Right ventricle myocardium superior (tissue), 1 donor: ENCODE results near the gene ADGRD1. TPM values are rescaled to one million over a fixed set of nuclear protein-coding genes. Genes with fewer than 3 reads are reported as not detected.

Experiments used
- ATAC-seq: fragments of 200-7000 bp; cut with Tn5 transposase; one replicate; pipeline ENCODE4 v1.9.1; 2020; ENCODE audit warnings: mild to moderate bottlenecking; ENCODE audit not compliant: poor library complexity
- DNase-seq: peaks from one replicate; pipeline ENCODE4 v3.0.0-alpha.2; 2020
- intact Hi-C: fragments of 100-400 bp; cut with DNase I; formaldehyde crosslinking; loops from one replicate; pipeline ENCODE4 v1.11.2; 2022
- total RNA-seq: library from RNA; stranded (reverse); fragmentation: NEBNext Ultra II Directional; extraction: Animal tissue kit (Norgen Biotek cat#: 25700); gene quantifications from one replicate; pipeline ENCODE4 v1.2.1, GENCODE V29; 2021
- donor health status: DM: no; HTN: yes; CAD: no; lungs with severe emphysema.

Gene ADGRD1
- total RNA-seq, 1 donor from 2014 or later, result 86.1 TPM

- DNase-seq (peak; percentile 28), ATAC-seq (no peak)
- intact Hi-C loops, result no loop called here
Observed at GRCh38 chr12:131085816-131086591, 132.3 kb downstream of the ADGRD1 start.

- ATAC-seq, result no peak
- intact Hi-C loops, result no loop called here
Observed at GRCh38 chr12:131087302-131087818, 133.7 kb downstream of the ADGRD1 start.

DNA sequence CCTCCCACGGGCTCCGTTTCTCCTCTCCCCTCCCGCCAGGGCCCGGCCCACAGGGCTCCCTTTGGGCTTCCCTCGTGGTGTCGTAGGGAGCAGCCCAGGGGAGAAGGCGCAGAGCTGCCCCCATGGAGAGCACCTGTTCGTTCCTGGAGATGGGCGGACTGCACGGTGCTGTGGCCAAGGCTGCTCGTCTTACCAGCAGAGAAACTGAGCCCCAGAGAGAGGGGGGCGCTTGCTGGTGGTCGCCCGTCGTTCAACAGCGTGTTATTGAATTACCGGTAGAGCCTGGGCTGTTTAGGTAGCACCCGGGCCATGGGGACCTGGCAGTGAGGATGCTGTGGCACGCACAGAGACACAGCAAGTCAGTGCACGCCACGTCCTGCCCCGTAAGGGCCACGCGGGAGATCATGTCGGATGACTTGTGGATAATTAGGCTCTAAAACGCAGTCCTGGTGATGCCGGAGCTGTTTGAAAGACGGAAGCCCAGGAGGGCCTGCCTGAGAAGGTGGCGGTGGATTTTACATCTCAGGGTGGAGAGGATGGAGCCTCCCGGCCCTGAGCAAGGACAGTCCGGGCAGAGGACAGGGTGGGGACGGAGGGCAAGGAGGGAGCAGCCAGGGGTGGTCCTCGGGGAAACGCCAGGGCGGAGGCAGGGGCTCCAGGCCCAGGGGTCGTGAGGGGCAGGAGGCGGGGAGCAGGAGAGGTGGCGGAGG lies 134.4 kb downstream of the ADGRD1 start:
- DNase-seq, result peak; percentile 31
- intact Hi-C loops, result no loop called here
- no peak for ATAC-seq

More at GRCh38 chr12:131087302-131087818, 133.7 kb downstream of the ADGRD1 start:
- peak; percentile 28 for DNase-seq

DNA sequence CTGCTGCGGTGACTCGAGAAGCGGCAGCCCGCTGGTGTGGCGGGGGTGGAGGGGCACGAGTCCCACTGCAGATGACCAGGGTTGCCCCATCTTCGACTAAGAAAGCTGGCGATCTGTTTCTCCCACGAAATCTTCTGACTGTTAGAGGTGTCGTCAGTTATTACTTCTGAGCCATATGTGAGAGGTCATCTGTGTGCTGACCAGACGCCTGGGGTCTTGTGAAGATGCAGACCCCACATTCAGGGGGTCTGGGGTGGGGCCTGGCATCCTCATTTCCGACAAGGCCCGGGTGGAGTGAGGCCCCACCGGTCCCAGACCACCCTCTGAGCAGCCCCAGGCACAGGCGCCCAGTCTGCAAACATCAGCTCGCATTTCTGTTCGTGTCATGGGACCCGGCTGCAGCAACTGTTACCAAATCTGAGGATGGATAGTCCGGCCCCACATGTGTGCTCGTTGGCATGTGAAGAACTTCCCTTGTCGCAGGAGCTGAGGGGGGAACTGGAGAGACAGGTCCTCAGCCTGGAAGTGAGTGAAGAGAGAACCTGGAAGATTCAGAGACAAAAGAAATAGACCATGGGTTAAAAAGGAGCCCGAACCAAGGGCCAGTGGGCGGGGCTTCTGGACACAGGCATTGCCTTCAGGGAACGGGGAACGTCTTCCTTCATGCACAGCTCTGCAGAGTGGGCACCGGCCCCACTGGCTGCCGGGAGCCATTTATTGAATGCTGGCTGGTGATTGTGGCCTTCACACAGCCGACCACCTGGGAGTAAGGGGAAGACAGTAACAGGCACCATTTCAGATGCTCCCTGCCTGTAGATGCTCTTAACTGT lies 135.2 kb downstream of the ADGRD1 start:
- peak; percentile 38 for DNase-seq
- intact Hi-C loops, result no loop called here
- no peak for ATAC-seq

GRCh38 chr12:131089531-131090273 lies 136.0 kb downstream of the ADGRD1 start:
- ATAC-seq (no peak), DNase-seq (peak; percentile 29)
- intact Hi-C loops, result no loop called here

- ATAC-seq, result no peak
- intact Hi-C loops, result no loop called here
- DNase-seq, result peak; percentile 34
Observed at GRCh38 chr12:131090274-131091210, 136.8 kb downstream of the ADGRD1 start.

- intact Hi-C loops, result no loop called here
- DNase-seq (peak; percentile 19), ATAC-seq (no peak)
Observed at GRCh38 chr12:131091413-131091975, 137.8 kb downstream of the ADGRD1 start.

DNA sequence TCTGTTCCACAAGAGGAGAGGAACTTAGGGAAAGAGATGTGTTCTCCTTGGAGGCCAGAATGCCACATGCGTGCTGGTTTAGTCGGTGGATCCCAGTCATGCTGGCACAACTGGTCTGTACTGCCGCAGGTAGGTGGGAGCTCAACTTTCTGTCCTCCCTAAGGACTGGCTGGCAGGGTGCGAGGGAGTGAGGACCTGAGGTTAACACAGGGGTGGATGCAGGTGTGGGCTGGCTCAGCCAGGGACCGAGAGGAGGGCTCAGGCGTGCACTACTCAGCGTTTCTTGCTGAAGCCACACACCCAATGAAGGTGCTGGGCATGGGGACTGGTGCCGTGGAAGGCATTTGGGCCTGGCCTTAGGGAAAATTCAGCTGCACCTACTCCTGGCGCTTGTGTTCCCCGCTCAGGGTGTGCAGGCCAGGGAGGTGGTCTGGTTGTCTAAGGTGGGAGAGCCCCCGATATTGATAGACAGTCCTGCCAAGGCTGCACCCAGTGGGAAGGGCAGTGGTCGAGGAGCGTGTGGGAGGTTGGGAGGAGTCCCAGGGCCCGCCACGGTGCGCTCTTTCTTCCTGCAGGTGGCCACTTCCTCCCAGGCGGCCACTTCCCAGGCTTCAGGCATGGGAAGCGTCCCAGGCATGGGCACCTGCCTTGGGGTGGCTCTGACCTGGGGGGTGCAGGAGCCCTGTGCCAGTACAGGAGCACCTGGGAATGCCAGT lies 138.4 kb downstream of the ADGRD1 start:
- DNase-seq (peak; percentile 38), ATAC-seq (no peak)
- intact Hi-C loops, result no loop called here

GRCh38 chr12:131092901-131093603 lies 139.3 kb downstream of the ADGRD1 start:
- DNase-seq, result peak; percentile 40
- no peak for ATAC-seq
- intact Hi-C loops, result no loop called here

DNA sequence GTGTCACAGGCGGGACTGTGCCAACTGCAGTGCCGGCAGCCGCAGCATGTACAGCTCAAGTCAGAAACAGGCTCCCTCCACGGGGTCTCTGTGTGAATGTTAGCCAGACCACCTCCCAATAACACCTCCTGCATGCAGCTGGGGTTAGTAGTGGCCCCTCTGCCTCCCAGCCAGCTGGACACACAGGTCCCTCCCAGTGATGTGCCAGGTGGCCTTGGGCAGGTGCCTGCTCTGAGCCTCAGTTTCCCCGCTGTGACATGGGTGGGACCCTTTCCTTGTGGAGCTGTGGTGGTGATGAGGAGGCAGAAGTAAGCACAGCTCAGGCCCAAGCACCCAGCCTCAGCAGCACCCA lies 139.9 kb downstream of the ADGRD1 start:
- ATAC-seq (no peak), DNase-seq (no peak)
- intact Hi-C loops, result no loop called here

DNA sequence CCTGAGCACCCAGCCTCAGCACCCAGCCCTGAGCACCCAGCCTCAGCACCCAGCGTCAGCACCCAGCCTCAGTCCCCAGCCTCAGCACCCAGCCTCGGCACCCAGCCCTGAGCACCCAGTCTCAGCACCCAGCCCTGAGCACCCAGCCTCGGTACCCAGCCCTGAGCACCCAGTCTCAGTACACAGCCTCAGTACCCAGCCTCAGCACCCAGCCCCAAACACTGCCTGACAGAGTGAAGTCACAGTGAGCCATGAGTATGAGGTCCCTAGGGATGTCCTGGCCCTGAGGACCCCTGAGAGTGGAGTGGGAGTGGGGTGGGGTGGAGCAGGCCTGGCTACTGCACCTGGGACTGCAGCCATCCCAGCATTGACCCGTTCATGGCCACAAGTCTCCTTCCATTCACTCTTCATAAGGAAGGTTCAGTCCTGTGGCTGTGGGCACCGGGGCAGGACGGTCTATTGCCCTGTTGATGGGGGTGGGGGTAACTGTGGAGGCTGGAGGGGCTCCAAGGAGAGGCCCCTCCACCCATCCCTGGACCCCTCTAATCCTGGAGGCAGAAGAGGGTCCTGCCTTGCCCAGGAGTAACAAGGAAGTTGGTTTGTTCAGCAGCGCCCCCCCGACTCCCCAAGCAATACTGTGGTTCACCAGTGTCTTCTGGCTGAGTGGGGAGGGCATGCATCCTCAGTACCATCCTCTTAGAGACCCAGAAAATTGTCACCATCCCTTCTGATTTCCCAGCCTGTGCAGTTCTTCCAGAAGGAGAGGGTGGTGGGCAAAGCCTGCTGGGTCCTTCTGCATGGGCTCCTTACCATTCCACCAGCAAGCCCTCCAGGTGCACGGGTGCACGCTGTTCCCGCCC lies 140.5 kb downstream of the ADGRD1 start:
- DNase-seq (peak; percentile 31), ATAC-seq (no peak)
- intact Hi-C loops, result no loop called here

DNA sequence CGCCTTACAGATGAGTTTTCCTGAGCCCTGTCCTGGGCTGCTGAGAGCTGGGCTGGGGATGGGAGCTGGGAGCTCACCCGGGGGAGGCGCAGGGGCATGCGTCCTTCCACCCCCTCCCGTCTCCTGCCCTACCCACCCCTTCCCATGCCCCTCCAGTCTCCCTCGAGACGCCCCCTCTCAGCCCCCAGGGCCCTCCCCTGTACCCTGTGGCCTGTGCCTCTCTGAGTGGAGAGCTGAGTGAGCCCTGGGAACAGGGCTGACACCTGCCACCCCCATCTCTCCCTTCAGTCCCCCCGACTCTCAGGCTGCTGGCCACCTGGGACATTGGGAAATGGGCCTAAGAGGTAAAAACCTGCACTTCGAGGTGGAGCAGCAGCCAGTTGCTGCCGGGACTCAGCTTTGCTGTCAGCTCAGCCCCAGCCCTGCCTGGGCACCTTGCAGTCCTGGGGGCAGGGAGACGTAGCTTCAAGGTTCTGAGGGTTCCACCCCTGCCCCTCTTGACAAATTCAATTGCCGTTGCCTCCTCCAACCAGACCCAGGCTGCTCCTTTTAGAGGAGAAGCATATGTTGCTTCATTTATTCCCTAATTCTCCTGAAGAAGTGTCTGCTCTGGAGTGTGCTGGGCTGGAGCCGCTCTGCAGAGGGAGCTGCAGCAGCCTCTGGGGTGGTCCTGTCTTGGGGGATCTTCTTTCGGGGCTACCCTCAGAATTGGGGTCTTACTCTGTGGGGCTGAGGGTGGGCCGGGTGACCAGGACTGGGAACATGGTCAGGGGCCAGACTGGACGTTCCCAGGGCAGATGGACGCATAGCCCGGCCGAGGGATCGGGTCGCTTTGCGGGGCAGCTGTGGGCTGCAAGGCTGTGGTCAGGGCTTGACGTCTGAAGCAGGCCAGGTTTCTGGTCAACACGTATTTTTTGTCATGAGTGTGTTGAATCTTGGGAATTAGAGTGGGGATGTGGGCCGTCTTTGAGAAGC lies 141.4 kb downstream of the ADGRD1 start:
- intact Hi-C loops, result no loop called here
- ATAC-seq (no peak), DNase-seq (peak; percentile 28)

- intact Hi-C loops, result no loop called here
- ATAC-seq (no peak), DNase-seq (no peak)
Observed at GRCh38 chr12:131095826-131096680, 142.3 kb downstream of the ADGRD1 start.
